Measurements from ENCODE around the gene RNF151.
"Not testable (repeated sequence)": the region's sequence is repeated elsewhere in the genome, so short reads cannot be mapped to it uniquely, and the experiment has no call there.

The RNF151 gene, protein sequence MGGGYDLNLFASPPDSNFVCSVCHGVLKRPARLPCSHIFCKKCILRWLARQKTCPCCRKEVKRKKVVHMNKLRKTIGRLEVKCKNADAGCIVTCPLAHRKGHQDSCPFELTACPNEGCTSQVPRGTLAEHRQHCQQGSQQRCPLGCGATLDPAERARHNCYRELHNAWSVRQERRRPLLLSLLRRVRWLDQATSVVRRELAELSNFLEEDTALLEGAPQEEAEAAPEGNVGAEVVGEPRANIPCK
- 0 to 0.07 (median 0.05) reads per million in 3 experiments for total RNA-seq

DNA sequence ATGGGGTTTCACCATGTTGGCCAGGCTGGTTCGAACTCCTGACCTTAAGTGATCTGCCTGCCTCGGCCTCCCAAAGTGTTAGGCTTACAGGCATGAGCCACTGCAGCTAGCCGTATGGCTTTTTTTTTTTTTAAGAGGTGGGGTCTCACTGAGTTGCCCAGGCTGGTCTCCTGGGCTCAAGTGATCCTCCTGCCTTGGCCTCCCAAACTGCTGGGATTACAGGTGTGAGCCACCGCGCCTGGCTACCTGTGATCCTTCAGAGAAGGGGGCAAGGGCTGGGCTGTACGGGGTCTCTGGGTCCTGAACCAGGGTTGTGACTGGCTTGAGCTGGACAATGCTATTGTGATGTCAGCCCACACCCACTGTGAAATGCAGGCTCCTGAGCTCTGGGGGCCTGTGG, at the start of gene RNF151:
TSS of gene RNF151 (plus strand) at position 397 of the 400 bp plus-strand sequence. CDS start 26 bp downstream, outside the sequence.
- DNase-seq = no peak

DNA sequence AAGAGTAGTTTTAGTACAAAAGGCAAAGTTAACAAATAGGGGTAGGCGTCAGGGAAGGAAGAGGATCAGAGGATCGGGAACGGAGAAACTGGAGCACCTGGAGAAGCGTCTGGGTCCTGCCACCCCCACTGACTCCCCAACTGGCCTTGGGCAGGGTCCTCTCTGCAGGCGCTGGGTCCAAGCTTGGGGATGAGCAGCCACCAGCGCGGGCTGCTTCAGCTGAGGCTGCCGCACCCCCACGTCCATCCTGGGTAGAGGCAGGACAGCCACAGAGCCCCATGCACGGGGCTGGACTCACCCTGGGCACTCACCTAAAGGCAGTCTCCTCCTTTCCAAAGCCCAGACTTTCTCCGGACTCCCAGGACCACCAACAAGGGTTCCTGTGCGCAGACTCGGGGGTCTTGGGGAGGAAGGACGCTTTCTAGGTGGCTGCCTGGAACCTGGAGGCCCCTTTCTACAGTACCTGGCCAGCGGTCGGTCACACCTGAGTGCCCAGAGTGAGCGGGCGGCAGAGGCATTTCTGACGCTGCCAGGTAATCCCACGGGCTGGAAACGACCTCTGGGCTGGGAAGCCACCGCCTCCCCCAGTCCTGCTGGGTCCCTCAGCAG, 49.5 kb upstream of the RNF151 start:
- DNase-seq = no peak

DNA sequence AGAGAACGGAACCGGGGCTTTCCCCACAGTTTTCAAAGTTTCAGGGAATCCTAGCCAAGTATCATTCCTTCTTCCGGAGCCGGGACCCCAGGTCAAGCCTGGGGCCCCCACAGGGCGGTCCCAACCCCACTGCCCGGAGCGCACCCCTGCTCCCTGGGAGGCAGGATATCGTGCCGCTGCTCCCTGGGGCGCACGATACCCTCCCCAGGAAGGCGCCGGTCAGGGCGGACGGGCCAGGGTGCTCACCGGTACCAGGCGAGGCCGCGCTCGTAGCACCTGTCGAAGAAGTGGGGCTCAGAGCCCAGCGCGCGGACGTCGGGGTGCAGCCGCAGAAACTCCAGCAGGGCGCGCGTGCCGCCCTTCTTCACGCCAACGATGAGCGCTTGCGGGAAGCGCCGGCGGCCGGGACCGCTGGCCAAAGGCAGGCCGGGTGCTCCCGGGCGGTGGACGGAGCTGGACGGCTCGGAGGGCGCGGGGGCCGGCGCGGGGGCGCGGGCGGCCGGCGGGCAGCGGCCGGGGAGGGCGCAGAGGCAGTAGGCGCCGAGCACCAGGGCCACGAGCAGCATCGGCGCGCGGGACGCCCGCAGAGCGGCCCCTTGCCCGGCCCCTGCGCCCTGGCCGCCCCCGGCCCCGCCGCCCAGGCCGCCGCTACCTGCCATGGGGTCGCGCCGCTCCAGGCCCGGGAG, 48.8 kb upstream of the RNF151 start:
- DNase-seq = no peak

DNA sequence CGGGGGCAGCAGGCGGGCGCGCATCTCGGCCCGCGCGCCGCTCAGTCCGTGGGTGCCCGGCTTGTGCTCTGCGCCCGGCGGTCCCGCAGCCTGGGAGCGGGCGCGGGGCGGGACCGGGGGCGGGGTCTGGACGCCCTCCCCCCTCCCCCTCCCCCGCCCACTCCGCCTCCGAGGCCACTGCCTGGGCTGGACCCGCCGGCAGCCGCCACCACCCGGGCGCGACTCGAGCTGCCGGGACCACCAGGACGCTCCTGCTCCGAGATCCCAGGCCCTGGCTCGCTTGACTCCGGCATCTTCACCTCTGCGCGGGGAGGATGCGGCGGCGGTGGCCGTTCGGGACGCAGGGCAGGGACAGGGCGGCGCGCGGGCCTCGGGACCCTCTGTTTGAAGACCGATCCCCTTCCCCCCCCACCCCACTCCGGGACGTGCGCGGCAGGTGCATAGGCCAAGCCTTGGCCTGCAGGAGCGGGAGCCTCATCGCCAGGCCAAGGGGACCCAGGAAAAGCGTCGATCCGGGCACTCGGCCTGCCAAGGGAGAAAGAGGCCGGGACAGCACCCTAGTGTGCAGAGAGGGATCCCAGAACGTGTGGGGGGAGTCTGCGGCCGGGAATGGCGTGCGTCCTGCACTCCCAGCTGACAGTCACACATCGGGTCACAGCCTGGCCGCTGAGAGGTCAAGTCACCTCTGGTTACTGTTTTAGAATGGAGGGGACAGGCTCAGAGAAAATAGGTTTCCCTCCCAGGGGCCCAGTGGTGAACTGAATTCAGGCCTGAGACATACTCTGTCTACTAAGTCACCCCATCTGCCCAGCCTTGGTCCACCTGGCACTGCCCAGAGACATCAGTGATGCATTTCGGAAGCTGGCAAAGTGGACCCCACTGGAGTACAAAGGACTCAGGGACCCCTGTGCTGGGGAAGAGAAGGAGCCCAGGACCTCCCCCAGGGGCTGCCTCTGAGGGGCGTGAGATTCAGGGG, 48.0 kb upstream of the RNF151 start, which contains the start of gene HS3ST6:
TSS of gene HS3ST6 (minus strand) at position 65 of the 976 bp plus-strand sequence. CDS start 92 bp downstream, outside the sequence.
- no peak for DNase-seq

DNA sequence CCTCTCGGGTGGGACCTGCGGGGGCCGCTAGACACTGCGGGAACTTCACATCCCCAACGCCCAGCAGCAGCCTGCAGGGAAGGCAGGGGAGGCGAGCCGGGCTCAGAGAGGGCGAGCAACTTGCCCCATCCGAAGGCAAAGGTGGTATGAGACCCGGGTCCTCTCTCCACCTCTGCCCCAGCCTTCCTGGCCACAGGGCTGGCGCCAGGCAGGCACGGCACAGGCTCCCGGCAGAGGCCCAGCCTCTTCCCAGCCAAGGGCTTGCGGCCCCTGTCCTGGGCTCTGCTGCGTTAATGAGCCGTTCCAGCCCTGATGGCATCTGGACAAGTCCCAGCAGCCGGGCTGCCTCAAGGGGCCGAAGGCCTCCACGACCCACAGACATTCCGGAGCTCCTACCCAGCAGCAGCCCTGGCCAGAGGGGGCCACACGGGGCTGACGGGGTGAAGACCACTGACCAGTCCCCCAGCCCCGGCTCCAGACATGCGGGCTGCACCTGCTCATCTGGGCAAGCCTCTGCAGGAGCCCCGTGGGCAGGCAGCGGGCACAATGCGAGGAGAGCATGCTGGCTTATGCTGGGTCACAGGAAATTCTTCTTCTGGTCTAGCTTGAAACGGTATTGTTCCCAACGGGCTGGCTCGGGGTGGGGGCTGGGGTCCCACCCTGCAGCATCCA, 47.2 kb upstream of the RNF151 start:
- no peak for DNase-seq

DNA sequence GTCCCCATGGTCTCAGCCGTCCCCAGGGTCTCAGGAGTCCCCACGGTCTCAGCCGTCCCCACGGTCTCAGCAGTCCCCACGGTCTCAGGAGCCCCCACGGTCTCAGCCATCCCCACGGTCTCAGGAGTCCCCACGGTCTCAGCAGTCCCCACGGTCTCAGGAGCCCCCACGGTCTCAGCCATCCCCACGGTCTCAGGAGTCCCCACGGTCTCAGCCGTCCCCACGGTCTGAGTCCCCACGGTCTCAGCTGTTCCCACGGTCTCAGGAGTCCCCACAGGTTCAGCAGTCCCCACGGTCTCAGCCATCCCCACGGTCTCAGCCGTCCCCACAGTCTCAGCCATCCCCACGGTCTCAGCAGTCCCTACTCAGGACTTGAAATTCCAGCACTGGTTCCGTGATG, 46.5 kb upstream of the RNF151 start:
- not testable (repeated sequence) for DNase-seq

DNA sequence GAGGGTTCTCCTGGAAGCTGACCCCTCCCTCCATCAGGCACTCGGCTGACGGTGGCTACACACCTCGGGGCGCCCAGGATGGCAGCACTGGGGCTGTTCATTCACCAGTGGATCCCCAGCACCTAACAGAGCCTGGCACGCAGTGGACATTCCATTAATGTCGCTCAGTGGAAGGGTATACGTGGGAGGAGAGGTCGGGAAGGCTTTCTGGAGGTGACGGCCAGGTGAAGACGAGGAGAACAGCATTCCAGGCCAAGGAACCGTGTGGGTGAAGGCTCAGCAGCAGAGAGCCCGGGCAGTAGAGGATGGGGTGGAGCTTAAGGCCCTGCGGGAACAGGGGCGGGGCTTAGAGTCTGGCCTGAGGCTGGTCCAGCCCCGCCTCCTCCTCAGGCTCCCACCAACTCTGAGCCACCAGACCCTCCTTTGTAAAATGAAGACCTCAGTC, 45.9 kb upstream of the RNF151 start:
- no peak for DNase-seq

DNA sequence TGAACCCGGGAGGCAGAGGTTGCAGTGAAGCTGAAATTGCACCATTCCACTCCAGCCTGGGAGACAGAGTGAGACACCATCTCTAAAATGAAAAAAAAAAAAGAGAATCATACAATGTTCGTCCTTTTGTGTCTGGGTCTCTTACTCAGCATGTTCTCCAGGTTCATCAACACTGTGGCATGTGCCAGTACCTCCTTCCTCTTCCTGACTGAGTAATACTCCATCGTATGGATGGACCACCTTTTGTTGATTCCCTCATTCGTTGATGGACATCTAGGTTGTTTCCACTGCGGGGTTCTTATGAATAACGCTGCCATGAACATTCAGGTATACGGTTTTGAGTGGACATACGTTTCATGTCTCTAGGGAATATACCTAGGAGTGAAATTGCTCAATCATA, 44.3 kb upstream of the RNF151 start:
- no peak for DNase-seq

DNA sequence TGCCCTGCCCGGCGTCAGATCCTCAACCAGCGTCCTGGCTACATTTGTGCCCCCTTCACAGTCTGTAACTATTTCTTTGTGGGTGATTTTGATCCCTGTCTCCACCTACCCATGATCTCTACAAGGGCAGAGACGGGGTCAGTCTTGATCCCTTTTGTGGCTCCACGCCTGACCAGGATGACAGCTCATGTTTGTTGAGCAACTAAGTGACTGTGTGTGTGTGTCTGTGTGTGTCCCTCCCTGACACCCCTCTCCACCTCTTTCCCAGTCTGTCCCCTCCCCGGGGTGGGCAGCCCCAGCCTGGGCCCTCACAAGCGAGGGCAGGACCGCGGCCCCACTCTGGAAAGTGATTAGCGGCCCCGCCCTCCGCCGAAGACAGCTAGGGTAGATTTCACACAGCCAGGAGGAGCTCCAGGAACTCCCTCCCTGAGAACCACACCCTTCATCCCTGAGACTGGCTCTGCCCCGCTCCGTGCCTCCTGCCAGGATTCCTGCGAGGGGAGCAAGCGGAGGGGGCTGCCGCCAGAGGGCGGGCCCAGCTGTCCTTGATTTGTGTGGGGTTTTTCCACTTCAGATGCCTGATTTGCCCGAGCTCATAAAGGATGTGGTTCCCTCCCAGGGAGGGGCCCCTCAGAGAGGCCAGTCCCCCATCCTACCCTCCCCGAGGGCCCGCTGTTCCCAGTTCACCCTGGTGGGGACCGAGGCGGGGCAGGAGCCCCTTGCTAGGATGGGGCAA, 43.2 kb upstream of the RNF151 start:
- DNase-seq = no peak

DNA sequence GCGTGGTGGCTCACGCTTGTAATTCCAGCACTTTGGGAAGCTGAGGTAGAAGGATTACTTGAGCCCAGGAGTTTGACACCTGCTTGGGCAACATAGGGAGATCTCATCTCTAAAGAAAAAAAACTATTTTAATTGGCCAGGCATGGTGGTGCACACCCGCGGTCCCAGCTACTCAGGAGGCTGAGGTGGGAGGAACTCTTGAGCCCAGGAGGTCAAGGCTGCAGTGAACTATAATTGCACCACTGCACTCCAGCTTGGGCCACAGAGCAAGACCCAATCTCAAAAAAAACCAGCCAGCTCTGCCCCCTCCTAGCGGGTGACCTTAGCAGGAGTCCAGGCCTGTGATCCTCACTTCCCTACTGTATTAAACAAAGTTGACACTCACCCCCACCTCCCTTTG, 42.6 kb upstream of the RNF151 start:
- no peak for DNase-seq

DNA sequence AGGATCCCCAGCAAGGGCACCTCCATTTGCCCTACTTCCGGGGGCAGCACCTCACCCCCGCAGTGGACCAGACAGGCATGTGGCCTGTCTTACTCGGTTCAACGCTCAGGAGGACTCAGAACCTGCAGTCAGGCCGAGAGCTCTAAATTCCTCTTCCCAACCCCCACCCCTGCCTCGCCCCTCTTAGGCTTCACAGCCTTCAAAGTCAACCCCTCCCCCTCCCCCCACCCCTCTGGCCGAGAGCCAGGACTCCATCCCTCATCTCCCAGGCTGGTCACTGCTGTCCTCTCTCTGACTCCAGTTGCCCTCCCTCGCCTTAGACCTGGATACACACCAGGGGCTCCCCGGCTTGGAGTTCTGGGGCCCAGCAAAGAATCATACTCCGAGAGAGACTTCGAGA, 40.4 kb upstream of the RNF151 start:
- DNase-seq = no peak

DNA sequence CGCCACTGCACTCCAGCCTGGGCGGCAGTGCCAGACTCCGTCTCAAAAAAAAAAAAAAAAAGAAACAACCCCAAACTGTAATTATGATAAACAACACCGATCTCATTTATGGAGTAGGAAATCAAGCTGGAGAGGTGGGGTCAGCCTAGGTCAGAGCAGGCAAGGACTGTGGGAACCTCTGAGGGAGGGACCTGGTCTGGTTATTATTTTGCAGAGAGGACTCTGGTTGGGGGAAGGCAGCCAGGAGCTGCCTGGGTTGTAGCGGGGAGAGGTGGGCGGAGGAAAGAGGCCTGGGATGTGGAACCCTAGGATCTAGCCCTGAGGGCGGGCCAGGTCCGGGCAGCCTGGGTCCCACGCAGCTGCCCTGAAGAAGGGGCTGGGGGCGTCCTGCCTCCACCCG, 37.6 kb upstream of the RNF151 start:
- no peak for DNase-seq

DNA sequence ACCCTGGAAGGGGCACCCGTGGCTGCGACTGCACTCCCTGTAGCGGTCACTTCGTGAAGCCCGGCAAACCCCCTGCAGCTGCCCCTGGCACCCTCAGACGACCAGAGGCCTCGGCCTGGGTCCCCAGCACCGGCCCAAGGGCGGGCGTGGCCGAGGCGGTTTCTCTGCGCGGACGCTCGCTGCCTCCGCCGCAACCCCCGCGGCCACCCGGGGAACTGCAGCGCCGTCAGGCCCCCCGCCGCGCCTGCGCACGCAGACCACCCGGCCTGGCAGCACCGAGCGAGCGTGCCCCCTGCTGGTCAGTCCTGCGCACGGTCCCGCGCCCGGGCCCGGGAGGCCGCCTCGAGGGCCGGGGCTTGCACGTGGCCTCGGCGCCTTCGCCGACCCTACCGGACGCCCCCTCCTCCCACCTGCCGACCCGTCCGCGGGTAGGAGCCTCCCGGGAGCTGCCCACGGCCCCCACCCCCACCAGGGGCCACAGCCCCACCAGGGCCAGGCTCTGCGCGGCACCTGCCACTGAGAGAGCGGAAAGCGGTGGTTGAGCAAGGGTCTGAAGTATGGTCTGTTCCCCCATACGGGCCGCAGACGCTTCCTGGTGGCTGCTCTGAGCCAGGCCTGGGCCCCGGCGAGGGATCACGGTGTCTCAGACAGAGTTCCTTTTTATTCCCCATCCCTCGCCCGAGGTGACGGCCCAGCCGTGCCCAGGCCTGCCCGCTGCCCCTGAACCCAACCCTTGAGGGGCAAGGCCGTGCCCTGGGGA, 36.9 kb upstream of the RNF151 start:
- peak; percentile 87 for DNase-seq

DNA sequence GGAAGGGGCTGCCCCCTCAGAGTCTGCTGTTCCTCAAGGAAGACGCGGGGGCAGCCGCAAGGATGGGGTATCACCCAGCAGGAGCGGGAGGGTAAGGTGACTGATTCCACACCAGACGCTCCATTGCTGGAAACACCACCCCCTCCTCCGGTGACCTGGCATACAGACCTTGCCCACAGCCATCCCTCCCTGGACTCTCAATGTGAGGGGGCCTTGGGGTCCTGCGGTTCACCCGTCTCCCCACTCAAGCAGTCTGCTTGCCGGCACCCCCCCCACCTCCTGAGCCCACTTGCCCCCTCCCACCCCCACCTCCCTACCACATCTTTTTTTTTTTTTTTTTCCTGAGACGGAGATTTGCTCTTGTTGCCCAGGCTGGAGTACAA, 36.3 kb upstream of the RNF151 start:
- no peak for DNase-seq

DNA sequence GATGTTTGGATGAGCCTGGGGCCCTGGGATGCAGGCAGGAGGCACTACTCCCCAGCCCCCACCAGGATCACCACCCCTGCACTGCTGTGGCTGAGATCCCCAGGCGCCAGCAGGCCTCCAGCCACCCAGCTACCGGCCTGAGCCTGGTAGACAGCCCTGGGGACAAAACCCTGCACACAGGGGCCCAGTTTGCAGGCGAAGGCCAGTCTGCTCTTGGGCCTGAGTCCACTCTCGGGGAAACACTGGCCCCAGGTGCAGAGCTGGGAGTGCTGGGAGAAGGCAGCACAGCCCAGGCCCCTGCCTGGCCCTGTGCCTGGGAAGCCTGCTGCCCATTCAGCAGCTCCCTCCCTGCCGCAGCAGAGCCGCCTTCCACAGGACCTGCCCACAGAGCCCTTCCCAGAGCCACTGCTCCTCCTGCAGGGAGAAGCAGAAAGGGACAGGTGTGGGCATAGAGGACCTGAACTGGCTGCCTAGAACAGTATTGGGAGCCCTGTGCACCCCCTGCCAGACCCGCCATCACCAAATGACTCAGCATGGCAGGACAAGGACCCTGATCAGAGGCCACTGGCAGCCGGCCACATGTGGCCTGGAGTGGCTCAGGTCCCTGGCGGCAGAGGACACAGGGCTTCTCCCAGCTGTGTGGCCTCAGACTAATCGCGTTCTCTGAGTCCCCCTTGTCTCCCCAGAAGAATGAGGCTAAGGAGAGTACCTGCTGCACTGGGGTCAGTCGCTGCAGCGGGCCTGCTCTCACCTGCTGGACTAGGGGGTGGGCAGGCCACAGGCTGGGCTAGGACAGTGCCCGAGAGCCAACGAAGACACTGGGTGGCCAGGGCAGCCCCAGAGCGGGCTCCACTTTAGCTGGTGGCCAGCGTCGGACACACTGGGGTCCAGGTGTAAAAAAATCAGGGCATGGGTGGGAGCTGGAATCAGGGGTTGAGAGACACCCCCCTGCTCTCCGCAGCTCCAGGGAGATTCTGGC, 34.3 kb upstream of the RNF151 start:
- no peak for DNase-seq

DNA sequence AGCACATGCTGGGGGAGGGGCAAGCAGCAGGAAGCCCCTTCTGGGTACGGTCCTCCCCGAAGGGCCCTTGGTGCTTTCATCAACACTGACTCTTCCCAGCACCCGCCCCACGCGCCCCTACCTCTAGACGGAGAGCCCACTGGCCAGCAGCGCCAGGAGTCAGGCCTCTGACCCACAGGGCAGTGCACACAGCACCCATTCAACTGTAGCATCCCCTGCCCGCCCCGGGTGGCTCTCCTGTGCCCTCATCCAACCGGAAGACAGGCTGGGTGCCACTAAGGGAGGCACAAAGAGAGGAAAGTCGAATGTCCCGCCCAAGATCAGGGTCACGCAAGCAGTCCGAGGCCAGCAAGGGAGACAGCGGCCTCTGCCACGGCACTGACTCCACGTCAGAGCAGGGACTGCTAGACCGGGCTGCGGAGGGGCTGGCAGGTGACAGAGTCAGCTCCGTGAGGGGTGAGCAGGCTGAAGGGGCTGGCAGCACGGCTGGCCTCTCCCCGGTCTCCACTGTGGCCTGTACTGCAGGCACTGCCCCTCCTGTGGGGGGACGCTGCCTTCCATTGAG, 33.5 kb upstream of the RNF151 start:
- DNase-seq = no peak

DNA sequence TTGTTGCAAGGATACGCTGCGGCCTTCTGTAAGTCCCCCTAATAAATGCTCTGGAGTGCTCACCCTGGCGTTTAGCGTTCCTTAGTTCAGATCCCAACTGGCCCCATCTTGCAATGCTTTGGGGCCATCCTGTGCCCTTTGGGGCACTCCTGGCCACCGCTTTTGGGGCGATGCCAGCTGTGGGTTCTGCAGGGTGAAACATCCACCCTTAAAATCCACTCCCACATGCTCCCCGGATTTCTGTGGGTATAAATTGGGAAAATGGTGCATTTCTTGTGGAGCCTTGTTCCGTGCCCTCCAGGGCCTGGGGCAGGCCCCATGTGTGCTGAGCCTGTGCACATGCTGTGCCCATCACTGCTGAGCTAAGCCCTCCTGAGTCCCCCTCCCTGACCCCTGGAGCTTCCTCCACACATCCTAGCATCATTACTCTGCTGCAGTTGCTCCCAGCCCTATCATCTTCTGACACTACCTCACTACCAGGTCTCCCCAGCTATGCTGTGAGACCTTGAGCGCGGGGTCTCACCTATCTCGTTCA, 29.6 kb upstream of the RNF151 start:
- DNase-seq = no peak

DNA sequence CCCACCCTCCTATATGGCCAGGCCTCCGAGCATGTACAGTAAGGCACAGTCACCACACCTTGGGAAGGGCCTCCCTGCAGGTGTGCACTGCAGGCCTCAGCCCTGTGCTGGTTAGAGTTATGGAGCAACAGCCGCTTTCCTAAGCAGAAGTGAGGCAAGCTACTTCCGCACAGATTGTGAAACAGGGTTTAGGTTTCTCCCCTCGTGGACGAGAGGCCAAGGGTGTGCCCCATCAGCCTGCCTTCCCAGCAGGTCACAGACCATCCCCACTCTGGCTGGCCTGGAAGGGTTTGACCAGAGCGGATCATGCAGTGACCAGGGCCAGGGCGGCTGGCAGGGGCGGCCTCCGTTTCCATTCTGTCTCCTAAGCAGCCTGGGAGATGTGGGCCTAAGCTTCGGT, 28.3 kb upstream of the RNF151 start:
- DNase-seq = no peak

DNA sequence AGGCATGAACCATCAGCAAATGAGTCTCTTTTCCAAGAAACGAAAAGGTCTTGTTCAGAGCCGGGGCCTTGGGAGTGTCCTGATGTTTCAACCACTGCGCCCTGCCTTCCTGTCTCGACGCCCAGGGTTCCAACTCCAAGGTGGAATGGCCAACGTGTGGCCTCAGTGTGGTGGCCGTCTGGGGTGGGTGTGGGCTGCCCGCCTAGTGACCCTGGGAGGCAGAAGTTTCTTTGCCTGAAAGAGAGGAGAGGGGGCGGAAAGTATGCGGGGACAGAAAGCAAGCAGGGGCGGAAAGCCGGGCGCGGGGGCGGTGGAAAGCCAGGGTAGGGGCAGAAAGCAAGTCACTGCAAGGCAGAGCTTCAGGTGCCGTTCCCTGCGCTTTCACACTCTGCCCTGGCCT, 27.7 kb upstream of the RNF151 start:
- DNase-seq = no peak

Measured in central memory CD4-positive, alpha-beta T cell (primary cell).